Panc1 (cell line): ENCODE measurements around the gene MLX.

Experiments
- POLR2AphosphoS5 ChIP-seq: IDR thresholded peaks from 2 replicates; pipeline ENCODE4 v1.6.1; 2012; ENCODE audit warnings: mild to moderate bottlenecking, low read depth, low read length, moderate library complexity
- TF ChIP-seq, protein P1 (sequence below), 2 experiments: IDR thresholded peaks; 2 replicates each; pipeline ENCODE4 v1.6.1; 2011 to 2012; ENCODE audit warnings: low read depth in 2 of 2, control low read depth in 1 of 2, low read length in 1 of 2, mild to moderate bottlenecking in 1 of 2, moderate library complexity in 1 of 2; ENCODE audit not compliant: insufficient read depth in 1 of 2

DNA sequence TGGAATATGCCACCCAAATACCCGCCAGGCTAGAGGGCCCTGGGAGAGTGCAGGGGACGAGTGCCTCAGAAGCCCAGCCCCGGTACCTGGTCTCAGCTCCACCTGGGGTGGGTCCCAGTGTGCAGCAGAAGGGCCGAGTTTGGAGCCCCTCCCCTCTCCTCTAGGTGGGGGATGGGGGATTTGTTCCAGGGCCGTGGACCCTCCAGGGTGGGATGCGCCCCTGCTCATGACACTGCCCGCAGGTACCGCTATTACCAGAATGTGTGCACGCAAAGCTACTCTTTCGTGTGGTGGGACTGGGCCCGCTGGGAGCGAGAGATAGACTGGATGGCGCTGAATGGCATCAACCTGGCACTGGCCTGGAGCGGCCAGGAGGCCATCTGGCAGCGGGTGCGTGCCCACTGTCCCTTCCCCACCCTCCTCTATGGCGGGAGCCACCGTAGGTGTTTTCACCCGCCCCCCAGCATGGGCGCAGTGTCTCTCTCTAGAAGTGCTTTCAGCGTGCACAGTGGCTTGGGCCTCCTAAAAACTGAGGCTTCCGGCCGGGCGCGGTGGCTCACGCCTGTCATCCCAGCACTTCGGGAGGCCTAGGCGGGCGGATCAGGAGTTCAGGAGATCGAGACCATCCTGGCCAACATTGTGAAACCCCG lies 29.6 kb upstream of the MLX start:
- TF ChIP-seq, protein P1, sequence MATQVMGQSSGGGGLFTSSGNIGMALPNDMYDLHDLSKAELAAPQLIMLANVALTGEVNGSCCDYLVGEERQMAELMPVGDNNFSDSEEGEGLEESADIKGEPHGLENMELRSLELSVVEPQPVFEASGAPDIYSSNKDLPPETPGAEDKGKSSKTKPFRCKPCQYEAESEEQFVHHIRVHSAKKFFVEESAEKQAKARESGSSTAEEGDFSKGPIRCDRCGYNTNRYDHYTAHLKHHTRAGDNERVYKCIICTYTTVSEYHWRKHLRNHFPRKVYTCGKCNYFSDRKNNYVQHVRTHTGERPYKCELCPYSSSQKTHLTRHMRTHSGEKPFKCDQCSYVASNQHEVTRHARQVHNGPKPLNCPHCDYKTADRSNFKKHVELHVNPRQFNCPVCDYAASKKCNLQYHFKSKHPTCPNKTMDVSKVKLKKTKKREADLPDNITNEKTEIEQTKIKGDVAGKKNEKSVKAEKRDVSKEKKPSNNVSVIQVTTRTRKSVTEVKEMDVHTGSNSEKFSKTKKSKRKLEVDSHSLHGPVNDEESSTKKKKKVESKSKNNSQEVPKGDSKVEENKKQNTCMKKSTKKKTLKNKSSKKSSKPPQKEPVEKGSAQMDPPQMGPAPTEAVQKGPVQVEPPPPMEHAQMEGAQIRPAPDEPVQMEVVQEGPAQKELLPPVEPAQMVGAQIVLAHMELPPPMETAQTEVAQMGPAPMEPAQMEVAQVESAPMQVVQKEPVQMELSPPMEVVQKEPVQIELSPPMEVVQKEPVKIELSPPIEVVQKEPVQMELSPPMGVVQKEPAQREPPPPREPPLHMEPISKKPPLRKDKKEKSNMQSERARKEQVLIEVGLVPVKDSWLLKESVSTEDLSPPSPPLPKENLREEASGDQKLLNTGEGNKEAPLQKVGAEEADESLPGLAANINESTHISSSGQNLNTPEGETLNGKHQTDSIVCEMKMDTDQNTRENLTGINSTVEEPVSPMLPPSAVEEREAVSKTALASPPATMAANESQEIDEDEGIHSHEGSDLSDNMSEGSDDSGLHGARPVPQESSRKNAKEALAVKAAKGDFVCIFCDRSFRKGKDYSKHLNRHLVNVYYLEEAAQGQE (IDR thresholded peaks at IDR 0.05; ENCODE audit: insufficient read depth in 1 of 2, low read depth in 2 of 2, low read length in 1 of 2): no peak
- no peak for TF ChIP-seq POLR2AphosphoS5
